ENCODE data around the gene ANKRD42.
A peak's percentile ranks its signal among the peaks of the same experiment; 100 is the strongest.
"Not testable (repeated sequence)": the region's sequence is repeated elsewhere in the genome, so short reads cannot be mapped to it uniquely, and the experiment has no call there.

Gene ANKRD42

GRCh38 chr11:83205608-83206185 is 12.2 kb downstream of the ANKRD42 start:
- Histone ChIP-seq H3K4me1 (ENCODE audit: control insufficient read depth, insufficient read depth, low read length) (no peaks in the 10 kb centered on the region), H3K9me3 (ENCODE audit: control insufficient read depth, insufficient read depth, low read depth, low read length) (no peaks in the 10 kb centered on the region), H3K4me3 (ENCODE audit: low read depth, low read length) (no peak overlapping the region), H3K36me3 (ENCODE audit: control insufficient read depth in 2 of 2, insufficient read depth in 1 of 2, low read length in 2 of 2) (peaks cover 0 to 24% of the 10 kb centered on the region in 2 experiments; a peak in 1 of 3 replicates), H3K27ac (ENCODE audit: extremely low read depth, low read depth, low read length) (no peak overlapping the region)
- TF ChIP-seq OSR2 (tag by site-specific recombination; IDR thresholded peaks at IDR 0.05) = no peak
- CTCF ChIA-PET = interaction anchor here (0.5 kb wide), 1 partner anchor 45 kb away, joined by 3 read pairs; no protein-coding TSS in a partner anchor
- POLR2A ChIA-PET = no interaction called here

GRCh38 chr11:83206221-83206620 is 12.7 kb downstream of the ANKRD42 start:
- CTCF ChIA-PET = interaction anchor here (0.5 to 0.6 kb wide), 2 partner anchors 45 to 405 kb away, joined by 3 to 6 read pairs; no protein-coding TSS in a partner anchor
- Histone ChIP-seq H3K4me1 (ENCODE audit: control insufficient read depth, insufficient read depth, low read length) (no peaks in the 10 kb centered on the region), H3K9me3 (ENCODE audit: control insufficient read depth, insufficient read depth, low read depth, low read length) (no peaks in the 10 kb centered on the region), H3K36me3 (ENCODE audit: control insufficient read depth in 2 of 2, insufficient read depth in 1 of 2, low read length in 2 of 2) (peaks cover 0 to 24% of the 10 kb centered on the region in 2 experiments; a peak in 1 of 3 replicates), H3K4me3 (ENCODE audit: low read depth, low read length) (no peak overlapping the region), H3K27ac (ENCODE audit: extremely low read depth, low read depth, low read length) (no peak overlapping the region)
- POLR2A ChIA-PET = no interaction called here
- TF ChIP-seq ZNF223 (tag by site-specific recombination; IDR thresholded peaks at IDR 0.05) (no peak), ZNF747 (tag by site-specific recombination; IDR thresholded peaks at IDR 0.05) (no peak), EGR2 (tag by site-specific recombination; IDR thresholded peaks at IDR 0.05; ENCODE audit: low read depth) (no peak), WT1 (tag by site-specific recombination; IDR thresholded peaks at IDR 0.05) (no peak), ZFP37 (tag by site-specific recombination; IDR thresholded peaks at IDR 0.05) (no peak), ZNF585B (tag by site-specific recombination; IDR thresholded peaks at IDR 0.05) (no peak), ZNF169 (tag by site-specific recombination; IDR thresholded peaks at IDR 0.05) (no peak), ZNF639 (tag by site-specific recombination; IDR thresholded peaks at IDR 0.05) (no peak), ZNF366 (tag by site-specific recombination; conservative IDR thresholded peaks at IDR 0.05) (no peak), TRIM28 (IDR thresholded peaks at IDR 0.05; ENCODE audit: borderline replicate concordance, low read length) (no peak), ZNF292 (tag by site-specific recombination; IDR thresholded peaks at IDR 0.05; ENCODE audit: borderline replicate concordance, low read depth) (no peak), ZNF580 (tag by site-specific recombination; IDR thresholded peaks at IDR 0.05) (no peak), ZNF658 (tag by site-specific recombination; IDR thresholded peaks at IDR 0.05) (no peak), ZNF184 (tag by site-specific recombination; IDR thresholded peaks at IDR 0.05) (no peak)

GRCh38 chr11:83206771-83207382 is 13.4 kb downstream of the ANKRD42 start:
- CTCF ChIA-PET = interaction anchor here (0.6 kb wide), 1 partner anchor 406 kb away, joined by 6 read pairs; no protein-coding TSS in a partner anchor
- H3K36me3 ChIP-seq (ENCODE audit: control insufficient read depth in 2 of 2, insufficient read depth in 1 of 2, low read length in 2 of 2) = peaks cover 0 to 24% of the 10 kb centered on the region in 2 experiments; a peak in 2 of 3 replicates
- H3K4me1 ChIP-seq (ENCODE audit: control insufficient read depth, insufficient read depth, low read length); POLR2A ChIA-PET; H3K9me3 ChIP-seq (ENCODE audit: control insufficient read depth, insufficient read depth, low read depth, low read length); H3K4me3 ChIP-seq (ENCODE audit: low read depth, low read length); H3K27ac ChIP-seq (ENCODE audit: extremely low read depth, low read depth, low read length): not testable (repeated sequence)
- TF ChIP-seq ZNF398 (tag by site-specific recombination; IDR thresholded peaks at IDR 0.05) = peak; percentile 16; the same call in 1 of the 2 replicates
